HCT116 (cell line): ENCODE data around the gene RTL10. TPM values are rescaled to one million over a fixed set of nuclear protein-coding genes. Genes with fewer than 3 reads are reported as not detected.

Experiments used
- ATAC-seq: fragments of 200-7000 bp; cut with Tn5 transposase; 2 replicates; pipeline ENCODE4 v1.9.1; 2020; ENCODE audit warnings: mild to moderate bottlenecking, moderate library complexity
- BruUV-seq: library from RNA; stranded (reverse); fragments of 400-500 nt; replicated peaks from 2 replicates; lab custom pipeline; 2021; lab: Mats Ljungman, UMichigan
- CTCF ChIA-PET: fragments of 300-600 bp; sonication (Branson Sonifier 250); formaldehyde crosslinking; loops from one replicate; lab custom pipeline; 2021; ENCODE audit warnings: antibody characterized with exemption; lab: Charles Lee
- POLR2A ChIA-PET: fragments of 300-600, 350-600 bp; sonication (Branson Sonifier 250); formaldehyde crosslinking; loops from one replicate; lab custom pipeline; 2021; ENCODE audit warnings: antibody characterized with exemption; lab: Charles Lee
- RAD21 ChIA-PET, 2 experiments: fragments of 300-600 bp; sonication (Branson Sonifier 250); formaldehyde crosslinking; loops; one replicate each; lab custom pipeline; 2023; ENCODE audit warnings: low total read pairs in 2 of 2; ENCODE audit not compliant: uncharacterized antibody in 2 of 2, unreplicated experiment in 2 of 2, low non-redundant PET in 1 of 2; lab: Charles Lee
- DNase-seq: peaks from one replicate; pipeline ENCODE4 v3.0.0-alpha.2; 2010; ENCODE audit warnings: low read depth, low spot score
- H2AFZ ChIP-seq: fragments of 200-600 bp; shearing (Covaris generic), sonication (generic); 2 replicates; pipeline ENCODE4 v1.6.1; 2017; ENCODE audit warnings: low read depth, mixed run types, mixed read lengths, antibody characterized with exemption, low read length; ENCODE audit not compliant: poor library complexity, severe bottlenecking
- H3K27ac ChIP-seq: 2 replicates; pipeline ENCODE4 v1.5.1; 2012; ENCODE audit warnings: low read depth, low read length
- H3K27me3 ChIP-seq: fragments of 200-600 bp; sonication (generic); 2 replicates; pipeline ENCODE4 v1.6.1; 2016; ENCODE audit warnings: mixed run types, low read length, mixed read lengths; ENCODE audit not compliant: insufficient read depth
- H3K36me3 ChIP-seq, 2 experiments: fragments of 200-500 bp in 1 of 2; fragments of 200-600 bp in 1 of 2; sonication (Bioruptor generic) in 1 of 2; sonication (generic) in 1 of 2; 2 replicates each; pipeline versions ENCODE4 v1.5.1 to v1.6.1; 2014 to 2016; ENCODE audit warnings: low read length in 2 of 2, inconsistent platforms in 1 of 2, mixed read lengths in 1 of 2, mixed run types in 1 of 2; ENCODE audit not compliant: insufficient read depth in 2 of 2, control insufficient read depth in 1 of 2
- H3K4me1 ChIP-seq, 2 experiments: fragments of 200-600 bp in 1 of 2; sonication (generic) in 1 of 2; 2 replicates each; pipeline versions ENCODE4 v1.5.1 to v1.6.1; 2012 to 2017; ENCODE audit warnings: low read length in 2 of 2, inconsistent platforms in 1 of 2, mild to moderate bottlenecking in 1 of 2, mixed read lengths in 1 of 2, mixed run types in 1 of 2, moderate library complexity in 1 of 2; ENCODE audit not compliant: insufficient read depth in 2 of 2, control insufficient read depth in 1 of 2
- H3K4me2 ChIP-seq: fragments of 200-600 bp; sonication (generic); 2 replicates; pipeline ENCODE4 v1.6.1; 2017; ENCODE audit warnings: mixed run types, low read length, mixed read lengths
- H3K4me3 ChIP-seq, 2 experiments: fragments of 200-600 bp in 1 of 2; sonication (generic) in 1 of 2; replicated peaks in 1 of 2; 2 replicates each; pipeline ENCODE4 v1.5.1; 2011 to 2016; ENCODE audit warnings: low read length in 2 of 2, control low read depth in 1 of 2, low read depth in 1 of 2, mild to moderate bottlenecking in 1 of 2, mixed read lengths in 1 of 2, mixed run types in 1 of 2
- H3K79me2 ChIP-seq: fragments of 200-600 bp; sonication (generic); 2 replicates; pipeline ENCODE4 v1.6.1; 2017; ENCODE audit warnings: mild to moderate bottlenecking, mixed run types, low read length, moderate library complexity, mixed read lengths; ENCODE audit not compliant: insufficient read depth
- H3K9ac ChIP-seq: fragments of 200-600 bp; sonication (generic); 2 replicates; pipeline ENCODE4 v1.6.1; 2016; ENCODE audit warnings: low read length, mixed read lengths
- H3K9me2 ChIP-seq: fragments of 200-600 bp; sonication (generic), shearing (Covaris generic); 2 replicates; pipeline ENCODE4 v1.6.1; 2017; ENCODE audit warnings: mixed run types, mild to moderate bottlenecking, moderate library complexity; ENCODE audit not compliant: insufficient read depth
- H3K9me3 ChIP-seq, 2 experiments: fragments of 200-500 bp in 1 of 2; fragments of 200-600 bp in 1 of 2; sonication (Bioruptor generic) in 1 of 2; sonication (generic) in 1 of 2; 2 replicates each; pipeline ENCODE4 v1.6.1; 2014 to 2017; ENCODE audit warnings: low read length in 2 of 2, mixed read lengths in 2 of 2, inconsistent platforms in 1 of 2, low read depth in 1 of 2, mild to moderate bottlenecking in 1 of 2, mixed run types in 1 of 2, moderate library complexity in 1 of 2; ENCODE audit not compliant: control insufficient read depth in 1 of 2, insufficient read depth in 1 of 2
- H4K20me1 ChIP-seq: fragments of 200-600 bp; sonication (generic), shearing (Covaris generic); 2 replicates; pipeline ENCODE4 v1.6.1; 2017; ENCODE audit warnings: mixed run types, mild to moderate bottlenecking, moderate library complexity; ENCODE audit not compliant: insufficient read depth
- CBX3 ChIP-seq: IDR thresholded peaks from 2 replicates; pipeline ENCODE4 v1.6.1; 2012; ENCODE audit warnings: low read depth
- EZH2 ChIP-seq: fragments of 200-600 bp; sonication (generic); IDR thresholded peaks from 2 replicates; pipeline ENCODE4 v1.6.1; 2017; ENCODE audit warnings: antibody characterized with exemption, mixed run types
- FOSL1 ChIP-seq: IDR thresholded peaks from 2 replicates; pipeline ENCODE4 v1.6.1; 2012; ENCODE audit warnings: low read depth
- JUND ChIP-seq: IDR thresholded peaks from 2 replicates; pipeline ENCODE4 v1.6.1; 2012
- MAX ChIP-seq: IDR thresholded peaks from 2 replicates; pipeline ENCODE4 v1.6.1; 2012
- POLR2A ChIP-seq: IDR thresholded peaks from 2 replicates; pipeline ENCODE4 v1.7.0; 2011; ENCODE audit warnings: borderline replicate concordance; ENCODE audit not compliant: insufficient read depth, insufficient read length; ENCODE audit errors: extremely low read depth
- SIN3A ChIP-seq: IDR thresholded peaks from 2 replicates; pipeline ENCODE4 v1.6.1; 2012; ENCODE audit warnings: low read depth
- SRF ChIP-seq: IDR thresholded peaks from 2 replicates; pipeline ENCODE4 v1.6.1; 2012; ENCODE audit warnings: low read depth
- YY1 ChIP-seq: IDR thresholded peaks from 2 replicates; pipeline ENCODE4 v1.6.1; 2011; ENCODE audit warnings: low read length, low read depth, moderate library complexity, mild to moderate bottlenecking; ENCODE audit not compliant: insufficient replicate concordance; ENCODE audit errors: extremely low read depth
- ZFX ChIP-seq: fragments of 450-650 bp; IDR thresholded peaks from 2 replicates; pipeline ENCODE4 v1.6.1; 2017
- ZNF274 ChIP-seq: fragments of 200-500 bp; sonication (Bioruptor generic); IDR thresholded peaks from 2 replicates; pipeline ENCODE4 v1.6.1; 2014; ENCODE audit warnings: mild to moderate bottlenecking, low read depth, low read length, inconsistent platforms
- intact Hi-C: fragments of 100-400 bp; cut with micrococcal nuclease; formaldehyde crosslinking; loops from 2 replicates; pipeline ENCODE4 v1.10.0; 2022
- total RNA-seq: library from RNA; stranded (reverse); gene quantifications from one replicate; pipeline ENCODE4 v1.2.1, GENCODE V29; 2021; ENCODE audit not compliant: unreplicated experiment
- TF ChIP-seq, protein P1 (sequence below): IDR thresholded peaks from 2 replicates; pipeline ENCODE4 v1.6.1; 2011; ENCODE audit warnings: mild to moderate bottlenecking, low read length, moderate library complexity; ENCODE audit not compliant: insufficient replicate concordance; ENCODE audit errors: extremely low read depth
- TF ChIP-seq, protein P2 (sequence below), 3 experiments: fragments of 200-600 bp in 1 of 3; sonication (generic) in 1 of 3; IDR thresholded peaks in 2 of 3; conservative IDR thresholded peaks in 1 of 3; 2 replicates each; pipeline ENCODE4 v1.5.1; 2012 to 2017; ENCODE audit warnings: low read depth in 2 of 3, low read length in 2 of 3, antibody characterized with exemption in 1 of 3, borderline replicate concordance in 1 of 3, control low read depth in 1 of 3, mild to moderate bottlenecking in 1 of 3, mixed read lengths in 1 of 3, mixed run types in 1 of 3, moderate library complexity in 1 of 3; ENCODE audit not compliant: insufficient read depth in 1 of 3
- TF ChIP-seq, protein P3 (sequence below): IDR thresholded peaks from 2 replicates; pipeline ENCODE4 v1.6.1; 2012

The RTL10 gene
- total RNA-seq, 1 experiment from 2014 or later, result 24.6 TPM

GRCh38 chr22:19879992-19880785 lies 25.5 kb upstream of the RTL10 start:
- H4K20me1 ChIP-seq, result no peaks in the 10 kb centered on the region
- CTCF ChIA-PET, result no interaction called here
- H3K4me1 ChIP-seq, result peaks cover 23 to 34% of the 10 kb centered on the region in 2 experiments
- peak overlapping the region; percentile 50 for H3K9ac ChIP-seq
- no peaks in the 10 kb centered on the region for H3K9me2 ChIP-seq
- peak overlapping the region; percentile 23; the same call in 1 of the 2 replicates for H3K27ac ChIP-seq
- H3K9me3 ChIP-seq, result no peaks in the 10 kb centered on the region
- ATAC-seq (no peak), DNase-seq (no peak)
- TF ChIP-seq EZH2 (no peak), ZFX (no peak), FOSL1 (no peak), JUND (no peak), SIN3A (no peak), CBX3 (no peak), POLR2A (no peak), YY1 (no peak), SRF (no peak), MAX (no peak), ZNF274 (no peak)
- TF ChIP-seq, protein P1, sequence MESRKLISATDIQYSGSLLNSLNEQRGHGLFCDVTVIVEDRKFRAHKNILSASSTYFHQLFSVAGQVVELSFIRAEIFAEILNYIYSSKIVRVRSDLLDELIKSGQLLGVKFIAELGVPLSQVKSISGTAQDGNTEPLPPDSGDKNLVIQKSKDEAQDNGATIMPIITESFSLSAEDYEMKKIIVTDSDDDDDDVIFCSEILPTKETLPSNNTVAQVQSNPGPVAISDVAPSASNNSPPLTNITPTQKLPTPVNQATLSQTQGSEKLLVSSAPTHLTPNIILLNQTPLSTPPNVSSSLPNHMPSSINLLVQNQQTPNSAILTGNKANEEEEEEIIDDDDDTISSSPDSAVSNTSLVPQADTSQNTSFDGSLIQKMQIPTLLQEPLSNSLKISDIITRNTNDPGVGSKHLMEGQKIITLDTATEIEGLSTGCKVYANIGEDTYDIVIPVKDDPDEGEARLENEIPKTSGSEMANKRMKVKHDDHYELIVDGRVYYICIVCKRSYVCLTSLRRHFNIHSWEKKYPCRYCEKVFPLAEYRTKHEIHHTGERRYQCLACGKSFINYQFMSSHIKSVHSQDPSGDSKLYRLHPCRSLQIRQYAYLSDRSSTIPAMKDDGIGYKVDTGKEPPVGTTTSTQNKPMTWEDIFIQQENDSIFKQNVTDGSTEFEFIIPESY, result no peak
- TF ChIP-seq, protein P2, sequence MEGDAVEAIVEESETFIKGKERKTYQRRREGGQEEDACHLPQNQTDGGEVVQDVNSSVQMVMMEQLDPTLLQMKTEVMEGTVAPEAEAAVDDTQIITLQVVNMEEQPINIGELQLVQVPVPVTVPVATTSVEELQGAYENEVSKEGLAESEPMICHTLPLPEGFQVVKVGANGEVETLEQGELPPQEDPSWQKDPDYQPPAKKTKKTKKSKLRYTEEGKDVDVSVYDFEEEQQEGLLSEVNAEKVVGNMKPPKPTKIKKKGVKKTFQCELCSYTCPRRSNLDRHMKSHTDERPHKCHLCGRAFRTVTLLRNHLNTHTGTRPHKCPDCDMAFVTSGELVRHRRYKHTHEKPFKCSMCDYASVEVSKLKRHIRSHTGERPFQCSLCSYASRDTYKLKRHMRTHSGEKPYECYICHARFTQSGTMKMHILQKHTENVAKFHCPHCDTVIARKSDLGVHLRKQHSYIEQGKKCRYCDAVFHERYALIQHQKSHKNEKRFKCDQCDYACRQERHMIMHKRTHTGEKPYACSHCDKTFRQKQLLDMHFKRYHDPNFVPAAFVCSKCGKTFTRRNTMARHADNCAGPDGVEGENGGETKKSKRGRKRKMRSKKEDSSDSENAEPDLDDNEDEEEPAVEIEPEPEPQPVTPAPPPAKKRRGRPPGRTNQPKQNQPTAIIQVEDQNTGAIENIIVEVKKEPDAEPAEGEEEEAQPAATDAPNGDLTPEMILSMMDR (IDR thresholded peaks at IDR 0.05 in 2 of 3, conservative IDR thresholded peaks at IDR 0.05 in 1 of 3; ENCODE audit: borderline replicate concordance in 1 of 3, insufficient read depth in 1 of 3, low read depth in 2 of 3, low read length in 2 of 3), result no peak
- TF ChIP-seq, protein P3, sequence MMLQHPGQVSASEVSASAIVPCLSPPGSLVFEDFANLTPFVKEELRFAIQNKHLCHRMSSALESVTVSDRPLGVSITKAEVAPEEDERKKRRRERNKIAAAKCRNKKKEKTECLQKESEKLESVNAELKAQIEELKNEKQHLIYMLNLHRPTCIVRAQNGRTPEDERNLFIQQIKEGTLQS, result no peak
- POLR2A ChIA-PET, result no interaction called here
- H3K4me3 ChIP-seq, result no peak overlapping the region
- peak overlapping the region; percentile 69 for H3K4me2 ChIP-seq
- H2AFZ ChIP-seq, result no peak overlapping the region
- RAD21 ChIA-PET, result no interaction called here
- intact Hi-C loops, result no loop called here
- BruUV-seq, result no TSS peak
- H3K79me2 ChIP-seq, result no peaks in the 10 kb centered on the region
- no peaks in the 10 kb centered on the region for H3K36me3 ChIP-seq
- H3K27me3 ChIP-seq, result no peaks in the 10 kb centered on the region
